Measurements from ENCODE around the gene SHC1.

SHC1 gene

DNA sequence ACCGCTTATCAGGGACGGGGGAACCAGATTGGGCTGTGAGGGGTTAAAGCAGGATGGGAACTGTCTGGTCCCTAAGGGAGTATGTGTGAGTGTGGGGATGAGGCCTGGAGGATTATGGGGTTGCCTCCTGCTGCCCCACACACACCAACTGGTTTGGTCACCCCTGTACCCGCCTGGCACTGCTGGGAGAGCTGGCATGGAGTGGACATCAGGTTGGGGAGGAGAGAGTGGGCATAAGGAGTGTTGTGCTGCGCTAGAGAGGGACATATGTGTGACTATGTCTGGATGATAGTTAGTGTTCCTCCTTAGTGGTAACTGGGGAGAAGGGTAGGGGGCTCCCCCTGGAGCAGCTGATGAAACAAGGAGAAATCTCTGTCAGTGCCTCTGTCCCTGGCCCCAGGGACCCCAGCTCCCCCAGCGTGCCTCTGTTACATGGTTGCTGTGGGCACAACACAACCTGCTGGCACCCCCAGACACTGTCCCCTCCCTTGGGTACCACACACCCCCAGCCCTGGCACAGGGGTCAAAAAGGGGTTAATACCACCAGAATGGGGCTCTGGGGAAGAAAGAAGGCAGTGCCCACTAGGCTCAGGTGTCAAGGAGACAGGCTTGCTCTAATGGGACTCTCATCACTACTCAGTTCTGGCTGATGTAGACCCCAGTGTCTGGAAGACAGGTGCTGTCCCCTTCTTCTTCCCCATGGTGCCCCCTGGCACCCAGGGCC is 34.0 kb upstream of the SHC1 start:
- H3K79me2 ChIP-seq (ENCODE audit: insufficient read depth, low read depth): peaks cover 57% of the 10 kb centered on the region
- H3K27me3 ChIP-seq (ENCODE audit: insufficient read depth, low read depth): no peaks in the 10 kb centered on the region
- TF ChIP-seq, protein P1, sequence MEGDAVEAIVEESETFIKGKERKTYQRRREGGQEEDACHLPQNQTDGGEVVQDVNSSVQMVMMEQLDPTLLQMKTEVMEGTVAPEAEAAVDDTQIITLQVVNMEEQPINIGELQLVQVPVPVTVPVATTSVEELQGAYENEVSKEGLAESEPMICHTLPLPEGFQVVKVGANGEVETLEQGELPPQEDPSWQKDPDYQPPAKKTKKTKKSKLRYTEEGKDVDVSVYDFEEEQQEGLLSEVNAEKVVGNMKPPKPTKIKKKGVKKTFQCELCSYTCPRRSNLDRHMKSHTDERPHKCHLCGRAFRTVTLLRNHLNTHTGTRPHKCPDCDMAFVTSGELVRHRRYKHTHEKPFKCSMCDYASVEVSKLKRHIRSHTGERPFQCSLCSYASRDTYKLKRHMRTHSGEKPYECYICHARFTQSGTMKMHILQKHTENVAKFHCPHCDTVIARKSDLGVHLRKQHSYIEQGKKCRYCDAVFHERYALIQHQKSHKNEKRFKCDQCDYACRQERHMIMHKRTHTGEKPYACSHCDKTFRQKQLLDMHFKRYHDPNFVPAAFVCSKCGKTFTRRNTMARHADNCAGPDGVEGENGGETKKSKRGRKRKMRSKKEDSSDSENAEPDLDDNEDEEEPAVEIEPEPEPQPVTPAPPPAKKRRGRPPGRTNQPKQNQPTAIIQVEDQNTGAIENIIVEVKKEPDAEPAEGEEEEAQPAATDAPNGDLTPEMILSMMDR (conservative IDR thresholded peaks at IDR 0.05; ENCODE audit: low read depth, low read length): no peak
- H2AFZ ChIP-seq (ENCODE audit: low read depth): peak overlapping the region; percentile 68; the same call in 1 of the 2 replicates
- H3K9ac ChIP-seq: peak overlapping the region; percentile 85
- H4K20me1 ChIP-seq (ENCODE audit: insufficient read depth): no peaks in the 10 kb centered on the region
- H3K4me3 ChIP-seq (IDR thresholded peaks at IDR 0.05; ENCODE audit: insufficient read depth, low read depth, low read length): peak overlapping the region; percentile 100
- peak overlapping the region; percentile 72 for H3K27ac ChIP-seq
- peak overlapping the region; percentile 89 for H3K4me2 ChIP-seq
- peaks cover 41% of the 10 kb centered on the region for H3K4me1 ChIP-seq (ENCODE audit: low read depth, poor library complexity, severe bottlenecking)
- H3K36me3 ChIP-seq (ENCODE audit: insufficient read depth): no peaks in the 10 kb centered on the region

DNA sequence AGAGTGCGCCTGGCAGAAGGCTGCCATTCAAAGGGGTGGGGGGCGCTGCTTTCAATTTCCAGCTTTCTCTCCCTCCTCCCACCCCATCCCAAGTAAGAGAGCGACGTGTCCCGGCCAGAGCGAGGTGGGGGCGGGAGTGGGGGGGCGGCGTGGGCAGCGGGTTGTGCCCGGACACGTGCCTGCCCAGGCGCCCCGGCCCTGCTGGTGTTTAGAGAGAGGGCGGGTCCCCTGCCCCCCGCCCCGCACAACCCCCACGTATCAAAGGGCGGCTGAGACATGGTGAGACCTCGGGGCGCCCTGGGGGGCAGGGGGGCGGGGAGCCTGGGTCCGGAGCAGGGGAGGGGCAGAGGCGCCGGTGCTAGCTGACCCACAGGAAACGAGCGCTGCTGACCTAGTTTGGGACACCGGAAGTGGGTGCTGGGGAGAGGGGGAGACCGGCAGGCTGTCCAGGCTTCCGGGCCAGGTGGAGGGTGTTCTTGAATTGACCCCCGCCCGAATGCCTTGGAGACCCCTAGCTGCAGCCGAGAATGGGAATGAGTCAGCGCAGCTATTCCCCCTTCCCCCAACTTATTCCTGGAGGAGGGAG is 33.3 kb upstream of the SHC1 start:
- H3K79me2 ChIP-seq (ENCODE audit: insufficient read depth, low read depth): peaks cover 54% of the 10 kb centered on the region
- peak overlapping the region; percentile 72 for H3K27ac ChIP-seq
- H3K4me3 ChIP-seq (IDR thresholded peaks at IDR 0.05; ENCODE audit: insufficient read depth, low read depth, low read length): peak overlapping the region; percentile 100
- H2AFZ ChIP-seq (ENCODE audit: low read depth): peak overlapping the region; percentile 68
- H3K4me2 ChIP-seq: peak overlapping the region; percentile 89
- peaks cover 44% of the 10 kb centered on the region for H3K4me1 ChIP-seq (ENCODE audit: low read depth, poor library complexity, severe bottlenecking)
- H4K20me1 ChIP-seq (ENCODE audit: insufficient read depth): no peaks in the 10 kb centered on the region
- no peaks in the 10 kb centered on the region for H3K27me3 ChIP-seq (ENCODE audit: insufficient read depth, low read depth)
- H3K9ac ChIP-seq: peak overlapping the region; percentile 85
- H3K36me3 ChIP-seq (ENCODE audit: insufficient read depth): no peaks in the 10 kb centered on the region
- TF ChIP-seq, protein P1 (conservative IDR thresholded peaks at IDR 0.05; ENCODE audit: low read depth, low read length): no peak

DNA sequence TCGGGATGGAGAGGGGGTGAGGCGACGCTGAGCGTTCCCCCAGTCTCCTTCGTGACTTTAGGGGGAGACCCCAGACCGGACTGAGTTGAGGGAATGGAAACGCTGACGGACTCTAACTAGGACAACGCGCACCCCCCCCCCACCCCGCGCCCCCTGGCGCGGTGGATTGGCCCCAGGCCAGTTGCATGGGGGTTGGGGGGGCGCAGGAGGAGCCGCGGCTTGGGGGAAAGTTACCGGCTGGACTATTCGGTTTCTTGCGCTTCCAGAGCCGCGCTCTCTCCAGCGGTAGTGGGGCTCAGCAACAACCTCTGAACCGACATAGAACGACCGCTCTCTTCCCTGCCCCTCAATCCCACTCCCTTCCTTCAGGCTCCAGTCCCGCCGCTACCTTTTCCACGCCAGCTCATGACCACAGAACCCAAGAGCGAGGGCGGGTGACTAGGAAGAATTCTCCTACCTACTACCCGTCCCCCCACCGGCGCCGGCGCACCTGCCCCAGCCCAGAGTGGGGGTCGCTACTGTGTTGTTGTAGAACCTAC is 32.7 kb upstream of the SHC1 start:
- H3K4me2 ChIP-seq: peak overlapping the region; percentile 89
- H2AFZ ChIP-seq (ENCODE audit: low read depth): peak overlapping the region; percentile 68
- peaks cover 48% of the 10 kb centered on the region for H3K4me1 ChIP-seq (ENCODE audit: low read depth, poor library complexity, severe bottlenecking)
- H3K27me3 ChIP-seq (ENCODE audit: insufficient read depth, low read depth): no peaks in the 10 kb centered on the region
- TF ChIP-seq, protein P1 (conservative IDR thresholded peaks at IDR 0.05; ENCODE audit: low read depth, low read length): 0 out of 2 replicates have a peak, but pooled peaks have one; percentile 40
- H4K20me1 ChIP-seq (ENCODE audit: insufficient read depth): no peaks in the 10 kb centered on the region
- peak overlapping the region; percentile 85 for H3K9ac ChIP-seq
- peak overlapping the region; percentile 72 for H3K27ac ChIP-seq
- H3K4me3 ChIP-seq (IDR thresholded peaks at IDR 0.05; ENCODE audit: insufficient read depth, low read depth, low read length): peak overlapping the region; percentile 100
- H3K79me2 ChIP-seq (ENCODE audit: insufficient read depth, low read depth): peaks cover 54% of the 10 kb centered on the region
- no peaks in the 10 kb centered on the region for H3K36me3 ChIP-seq (ENCODE audit: insufficient read depth)

DNA sequence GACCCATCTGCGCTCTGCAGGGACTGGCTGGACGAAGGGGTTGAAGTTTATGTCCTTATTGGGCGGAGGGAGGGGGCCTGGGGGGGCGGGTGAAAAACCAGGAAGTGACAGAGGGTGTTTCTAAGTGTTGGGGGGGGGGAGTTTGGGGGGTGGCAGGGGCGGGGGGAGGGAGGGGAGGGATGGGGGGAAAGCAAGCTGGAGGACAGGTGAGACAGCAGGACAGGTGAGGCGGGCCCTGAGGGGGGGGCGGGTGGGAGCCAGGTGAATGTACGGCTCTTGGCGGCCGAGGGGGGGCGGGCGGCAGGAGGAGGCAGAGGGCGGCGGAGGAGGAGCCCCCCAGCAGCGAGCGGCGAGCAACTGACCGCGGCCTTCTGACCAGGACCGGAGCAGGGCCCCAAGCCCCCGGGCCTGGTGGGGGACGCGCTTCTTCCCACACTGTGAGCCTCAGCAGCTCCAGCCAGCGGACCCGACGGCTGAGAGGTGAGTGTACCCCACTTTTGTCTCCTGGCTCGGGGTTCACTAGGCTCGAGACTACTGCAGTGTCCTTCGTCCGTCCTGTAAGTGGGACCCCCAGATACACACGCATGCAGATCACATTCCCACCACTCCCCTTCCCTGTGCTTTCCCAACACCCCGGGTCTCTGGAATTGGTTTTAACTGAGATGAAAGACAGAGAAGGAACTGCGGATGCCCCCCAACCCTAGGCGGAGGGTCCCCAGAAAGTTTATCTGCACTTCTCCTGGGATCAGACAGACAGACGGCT is 32.1 kb upstream of the SHC1 start, which contains the start of gene ZBTB7B:
ZBTB7B (plus strand) TSS at position 339 of the 763 bp plus-strand sequence. CDS start 11,859 bp downstream, outside the sequence.
- Histone ChIP-seq H3K4me2 (peak within 1 kb of the TSS; percentile 89), H3K9ac (peak within 1 kb of the TSS; percentile 85), H2AFZ (ENCODE audit: low read depth) (peak within 1 kb of the TSS; percentile 68), H4K20me1 (ENCODE audit: insufficient read depth) (no peaks in the 10 kb centered on the region), H3K4me3 (IDR thresholded peaks at IDR 0.05; ENCODE audit: insufficient read depth, low read depth, low read length) (peak within 1 kb of the TSS; percentile 100), H3K36me3 (ENCODE audit: insufficient read depth) (no peaks in the 10 kb centered on the region), H3K4me1 (ENCODE audit: low read depth, poor library complexity, severe bottlenecking) (peaks cover 54% of the 10 kb centered on the region), H3K79me2 (ENCODE audit: insufficient read depth, low read depth) (peaks cover 50% of the 10 kb centered on the region), H3K27ac (peak within 1 kb of the TSS; percentile 91), H3K27me3 (ENCODE audit: insufficient read depth, low read depth) (no peaks in the 10 kb centered on the region)
- TF ChIP-seq, protein P1 (conservative IDR thresholded peaks at IDR 0.05; ENCODE audit: low read depth, low read length): no peak
